ENCODE data around the gene STMND1. TPM values are rescaled to one million over a fixed set of nuclear protein-coding genes. Genes with fewer than 3 reads are reported as not detected.

The STMND1 gene
- total and polyA plus RNA-seq, 2 donors (not counting 1 experiment from before 2014, with no cell fraction given) = not detected

- Histone ChIP-seq H3K4me2 (replicated peaks; ENCODE audit: low read depth, low read length, poor library complexity, severe bottlenecking) (no peak overlapping the region), H3K9ac (ENCODE audit: low read length) (no peak overlapping the region), H4K20me1 (ENCODE audit: control insufficient read depth, insufficient read depth, low read length, poor library complexity, severe bottlenecking) (no peaks in the 10 kb centered on the region), H2AFZ (ENCODE audit: insufficient read depth, low read depth, low read length, poor library complexity, severe bottlenecking) (no peak overlapping the region), H3K4me3 (ENCODE audit: control extremely low read depth in 1 of 5, extremely low read depth in 1 of 5, insufficient read depth in 1 of 5, low read depth in 2 of 5, low read length in 4 of 5) (no peak overlapping the region), H3K27me3 (replicated peaks in 1 of 4; ENCODE audit: control extremely low read depth in 1 of 4, control insufficient read depth in 3 of 4, insufficient read depth in 4 of 4, low read length in 3 of 4) (no peaks in the 10 kb centered on the region), H3K9me3 (ENCODE audit: control extremely low read depth in 1 of 3, control insufficient read depth in 2 of 3, insufficient read depth in 1 of 3, low read length in 2 of 3) (peaks cover 0 to 4% (median 0%) of the 10 kb centered on the region in 3 donors), H3K4me1 (ENCODE audit: control insufficient read depth in 2 of 2, insufficient read depth in 2 of 2, low read length in 2 of 2) (no peaks in the 10 kb centered on the region), H3K36me3 (replicated peaks in 1 of 2; ENCODE audit: control extremely low read depth in 1 of 2, control insufficient read depth in 1 of 2, extremely low read depth in 1 of 2, insufficient read depth in 2 of 2, low read length in 1 of 2) (no peaks in the 10 kb centered on the region), H3K79me2 (ENCODE audit: control insufficient read depth, insufficient read depth, low read length) (no peaks in the 10 kb centered on the region), H3K27ac (ENCODE audit: low read length in 2 of 2) (no peak overlapping the region)
- Mint-ChIP-seq H3K4me1 (no peaks in the 10 kb centered on the region), H3K9me3 (ENCODE audit: insufficient read depth) (peaks cover 6% of the 10 kb centered on the region), H3K27me3 (no peaks in the 10 kb centered on the region), H3K4me3 (no peak overlapping the region), H3K27ac (no peak overlapping the region)
- intact Hi-C loops (cut with micrococcal nuclease) = no loop called here
- WGBS (ENCODE audit: insufficient coverage) = 75% methylated on average over 2 of the region's 2 CpGs
- ATAC-seq (ENCODE audit: low read depth) (no peak), DNase-seq (no peak)
- ChIA-PET POLR2A (no interaction called here), CTCF (interaction anchor here (1.2 kb wide), 1 partner anchor 11 kb away, joined by 4 read pairs; no protein-coding TSS in a partner anchor)
- TF ChIP-seq EZH2 (IDR thresholded peaks at IDR 0.05; ENCODE audit: borderline replicate concordance, insufficient read depth, low read depth, low read length, poor library complexity, severe bottlenecking) (no peak), CTCF (IDR thresholded peaks at IDR 0.05) (no peak)
Observed at GRCh38 chr6:17150096-17150495, 48.2 kb downstream of the STMND1 start.

DNA sequence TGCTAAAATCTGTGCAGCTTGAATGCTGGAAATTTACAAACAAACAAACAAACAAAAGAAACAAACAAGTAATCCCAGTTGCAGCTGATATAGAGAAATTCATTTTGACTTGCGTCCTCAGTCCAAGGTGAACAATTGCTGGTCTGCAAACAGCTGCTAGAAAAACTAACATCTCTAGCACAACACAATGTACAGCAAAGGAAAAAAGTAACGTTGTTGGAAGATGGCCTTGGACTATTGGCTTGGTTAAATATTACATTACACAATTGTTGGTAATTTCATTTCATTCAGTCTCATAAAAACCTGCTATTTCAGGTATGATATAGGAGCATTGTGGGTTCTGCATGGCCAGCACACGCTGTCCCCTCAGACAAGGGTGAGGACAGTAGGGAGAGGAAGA, 50.0 kb downstream of the STMND1 start:
- Mint-ChIP-seq H3K27me3 (no peaks in the 10 kb centered on the region), H3K27ac (no peak overlapping the region), H3K9me3 (ENCODE audit: insufficient read depth) (peaks cover 4% of the 10 kb centered on the region), H3K4me1 (no peaks in the 10 kb centered on the region), H3K4me3 (no peak overlapping the region)
- no CpG with 5 or more reads among the region's 3 CpGs for WGBS (ENCODE audit: insufficient coverage)
- Histone ChIP-seq H4K20me1 (ENCODE audit: control insufficient read depth, insufficient read depth, low read length, poor library complexity, severe bottlenecking) (no peaks in the 10 kb centered on the region), H3K4me1 (ENCODE audit: control insufficient read depth in 2 of 2, insufficient read depth in 2 of 2, low read length in 2 of 2) (no peaks in the 10 kb centered on the region), H2AFZ (ENCODE audit: insufficient read depth, low read depth, low read length, poor library complexity, severe bottlenecking) (no peak overlapping the region), H3K36me3 (replicated peaks in 1 of 2; ENCODE audit: control extremely low read depth in 1 of 2, control insufficient read depth in 1 of 2, extremely low read depth in 1 of 2, insufficient read depth in 2 of 2, low read length in 1 of 2) (no peaks in the 10 kb centered on the region), H3K4me2 (replicated peaks; ENCODE audit: low read depth, low read length, poor library complexity, severe bottlenecking) (no peak overlapping the region), H3K4me3 (ENCODE audit: control extremely low read depth in 1 of 5, extremely low read depth in 1 of 5, insufficient read depth in 1 of 5, low read depth in 2 of 5, low read length in 4 of 5) (no peak overlapping the region), H3K27ac (ENCODE audit: low read length in 2 of 2) (no peak overlapping the region), H3K9ac (ENCODE audit: low read length) (no peak overlapping the region), H3K27me3 (replicated peaks in 1 of 4; ENCODE audit: control extremely low read depth in 1 of 4, control insufficient read depth in 3 of 4, insufficient read depth in 4 of 4, low read length in 3 of 4) (no peaks in the 10 kb centered on the region), H3K9me3 (ENCODE audit: control extremely low read depth in 1 of 3, control insufficient read depth in 2 of 3, insufficient read depth in 1 of 3, low read length in 2 of 3) (no peaks in the 10 kb centered on the region), H3K79me2 (ENCODE audit: control insufficient read depth, insufficient read depth, low read length) (no peaks in the 10 kb centered on the region)
- DNase-seq (no peak), ATAC-seq (ENCODE audit: low read depth) (no peak)
- ChIA-PET CTCF (no interaction called here), POLR2A (no interaction called here)
- intact Hi-C loops (cut with micrococcal nuclease) = no loop called here
- TF ChIP-seq EZH2 (IDR thresholded peaks at IDR 0.05; ENCODE audit: borderline replicate concordance, insufficient read depth, low read depth, low read length, poor library complexity, severe bottlenecking) (no peak), CTCF (IDR thresholded peaks at IDR 0.05) (no peak)

Data from B cell (primary cell).